Umbilical cord (tissue), 2 donors: ENCODE results near the gene WAPL. TPM values are rescaled to one million over a fixed set of nuclear protein-coding genes. Genes with fewer than 3 reads are reported as not detected.

Experiments used
- DNase-seq: peaks from one replicate; pipeline ENCODE4 v3.0.0-alpha.2; 2015; ENCODE audit warnings: low spot score
- total RNA-seq: library from RNA; depleted of rRNA; stranded (reverse); fragments of >200 nt; gene quantifications from one replicate; pipeline ENCODE4 v1.2.3, GENCODE V29; 2014; ENCODE audit warnings: low replicate concordance; ENCODE audit not compliant: insufficient read depth

Gene WAPL
- total RNA-seq, 1 donor from 2014 or later: 36.4 TPM

GRCh38 chr10:86413046-86413728, 108.4 kb downstream of the WAPL start:
- DNase-seq: peak; percentile 94

DNA sequence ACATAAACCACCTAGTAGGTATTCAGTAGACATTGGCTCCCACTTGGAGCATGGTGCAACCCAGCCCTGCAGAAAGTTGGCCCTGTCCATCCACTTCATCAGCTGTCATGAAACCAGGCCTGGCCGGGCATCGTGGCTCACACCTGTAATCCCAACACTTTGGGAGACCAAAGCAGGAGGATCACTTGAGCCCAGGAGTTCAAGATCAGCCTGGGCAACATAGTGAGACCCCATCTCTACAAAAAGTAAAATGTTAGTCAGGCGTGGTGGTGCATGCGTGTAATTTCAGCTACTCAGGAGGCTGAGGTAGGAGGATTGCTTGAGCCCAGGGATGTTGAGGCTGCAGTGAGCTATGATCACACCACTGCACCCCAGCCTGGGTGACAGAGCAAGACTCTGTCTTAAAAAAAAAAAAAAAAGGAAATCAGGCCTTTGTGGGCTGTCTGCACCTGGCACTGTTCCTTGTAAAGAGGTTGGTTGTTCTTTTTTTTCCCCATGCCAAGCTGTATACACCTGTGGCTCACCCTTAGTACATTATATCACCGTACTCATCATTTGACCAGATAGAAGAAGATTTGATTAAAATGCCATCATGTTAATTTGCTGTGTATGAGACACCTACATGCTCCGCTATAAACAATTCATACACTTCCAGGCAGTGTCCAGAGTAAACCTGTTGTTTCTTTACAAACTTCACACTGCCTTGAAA, 109.6 kb downstream of the WAPL start:
- DNase-seq: no peak

DNA sequence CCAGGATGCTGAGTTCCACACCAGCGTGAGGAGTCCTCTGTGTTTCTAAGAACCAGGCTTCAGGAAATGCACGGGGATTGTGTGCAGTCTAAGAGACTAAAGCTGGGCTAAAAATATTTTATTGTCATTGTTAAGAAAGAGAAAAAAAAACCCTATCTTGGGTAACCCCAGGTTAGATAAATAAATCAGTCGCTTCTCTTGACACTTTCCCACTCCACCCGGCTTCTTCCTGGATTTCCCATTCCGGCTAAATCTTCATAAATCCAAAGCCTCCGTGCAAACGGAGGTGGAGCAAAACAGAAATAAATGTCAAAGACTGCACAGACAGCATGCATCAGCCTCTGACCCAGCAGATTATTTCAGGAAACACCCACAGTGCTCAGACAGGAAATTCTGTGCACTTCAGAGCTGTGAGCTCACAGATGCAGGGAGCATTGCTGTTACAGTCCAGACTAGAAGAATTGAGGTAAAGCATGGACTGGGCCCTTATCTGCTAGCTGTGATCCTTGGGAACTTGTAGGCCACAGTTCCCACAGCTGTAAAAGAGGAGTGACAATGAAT, 110.2 kb downstream of the WAPL start:
- DNase-seq: peak; percentile 98

GRCh38 chr10:86410542-86411124, 111.0 kb downstream of the WAPL start:
- no peak for DNase-seq

- DNase-seq: no peak
Observed at GRCh38 chr10:86409183-86409582, 112.4 kb downstream of the WAPL start.

DNA sequence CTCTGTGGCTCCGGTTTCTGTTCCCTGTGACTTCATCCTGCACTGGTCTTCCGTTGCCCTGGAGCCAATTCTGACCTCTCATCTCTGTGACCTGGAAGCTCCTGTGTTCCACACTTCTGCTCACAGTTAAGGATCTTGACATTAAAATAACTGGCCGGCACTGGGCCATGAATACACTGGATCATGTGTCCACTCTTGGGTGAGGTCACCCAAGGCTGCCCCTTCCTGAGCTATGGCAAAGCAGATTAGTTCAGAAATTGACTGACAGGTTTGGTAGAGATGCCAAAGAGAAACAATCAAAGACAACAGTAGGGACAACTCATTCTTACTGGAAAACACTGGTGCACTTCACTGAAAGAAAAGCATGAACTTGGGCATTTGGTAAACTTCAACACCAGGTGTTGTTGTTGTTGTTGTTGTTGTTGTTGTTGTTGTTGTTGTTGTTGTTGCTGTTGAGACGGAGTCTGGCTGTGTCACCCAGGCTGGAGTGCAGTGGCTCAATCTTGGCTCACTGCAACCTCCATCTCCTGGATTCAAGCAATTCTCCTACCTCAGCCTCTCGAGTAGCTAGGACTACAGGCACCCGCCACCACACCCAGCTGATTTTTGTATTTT, 118.3 kb downstream of the WAPL start:
- DNase-seq: no peak

GRCh38 chr10:86402283-86402941, 119.2 kb downstream of the WAPL start:
- DNase-seq: peak; percentile 38

GRCh38 chr10:86401588-86402282, 119.9 kb downstream of the WAPL start:
- peak; percentile 21 for DNase-seq

DNA sequence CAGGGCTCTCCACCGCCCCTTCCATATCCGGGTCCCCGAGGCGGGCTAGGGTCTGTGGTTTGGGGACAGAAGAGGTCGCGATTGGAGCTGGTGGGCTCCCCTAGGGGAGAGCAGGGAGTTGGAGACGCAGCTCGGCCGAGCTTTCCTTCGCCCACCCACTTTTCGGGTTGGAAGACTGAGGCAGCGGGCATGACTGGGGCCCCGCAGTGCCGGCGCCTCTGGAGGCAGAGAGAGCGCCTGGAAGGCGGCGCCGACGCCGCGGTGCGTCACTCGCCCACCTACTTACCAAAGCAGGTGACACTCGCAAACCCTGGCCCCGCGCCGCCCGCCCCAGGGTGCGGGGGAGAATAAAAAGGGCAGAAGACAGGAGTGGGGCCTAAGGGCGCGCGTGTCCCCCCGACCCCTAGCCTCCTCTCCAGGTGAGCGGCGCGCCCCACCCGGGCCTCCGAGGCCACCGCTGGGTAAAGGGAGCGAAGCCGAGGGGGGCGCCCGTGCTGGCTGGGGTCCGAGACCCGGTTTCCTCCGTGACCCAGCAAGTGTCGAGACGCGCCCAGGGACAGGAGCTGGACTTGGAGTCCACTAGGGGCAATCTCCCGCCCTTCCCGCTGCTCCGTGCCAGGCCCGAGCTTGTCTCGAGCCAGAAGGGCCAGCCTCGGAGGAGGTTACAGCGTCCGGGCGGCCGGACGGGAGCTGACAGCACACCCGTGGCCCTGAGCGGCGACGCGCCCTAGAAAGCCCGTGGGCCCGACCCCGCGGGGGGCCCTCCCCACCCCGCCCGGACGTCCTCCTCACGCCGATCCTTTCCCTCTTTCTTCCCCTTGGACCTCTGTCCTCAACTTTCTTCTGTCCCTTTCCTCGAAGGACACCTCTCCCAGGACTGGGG, 120.6 kb downstream of the WAPL start:
- peak; percentile 48 for DNase-seq

DNA sequence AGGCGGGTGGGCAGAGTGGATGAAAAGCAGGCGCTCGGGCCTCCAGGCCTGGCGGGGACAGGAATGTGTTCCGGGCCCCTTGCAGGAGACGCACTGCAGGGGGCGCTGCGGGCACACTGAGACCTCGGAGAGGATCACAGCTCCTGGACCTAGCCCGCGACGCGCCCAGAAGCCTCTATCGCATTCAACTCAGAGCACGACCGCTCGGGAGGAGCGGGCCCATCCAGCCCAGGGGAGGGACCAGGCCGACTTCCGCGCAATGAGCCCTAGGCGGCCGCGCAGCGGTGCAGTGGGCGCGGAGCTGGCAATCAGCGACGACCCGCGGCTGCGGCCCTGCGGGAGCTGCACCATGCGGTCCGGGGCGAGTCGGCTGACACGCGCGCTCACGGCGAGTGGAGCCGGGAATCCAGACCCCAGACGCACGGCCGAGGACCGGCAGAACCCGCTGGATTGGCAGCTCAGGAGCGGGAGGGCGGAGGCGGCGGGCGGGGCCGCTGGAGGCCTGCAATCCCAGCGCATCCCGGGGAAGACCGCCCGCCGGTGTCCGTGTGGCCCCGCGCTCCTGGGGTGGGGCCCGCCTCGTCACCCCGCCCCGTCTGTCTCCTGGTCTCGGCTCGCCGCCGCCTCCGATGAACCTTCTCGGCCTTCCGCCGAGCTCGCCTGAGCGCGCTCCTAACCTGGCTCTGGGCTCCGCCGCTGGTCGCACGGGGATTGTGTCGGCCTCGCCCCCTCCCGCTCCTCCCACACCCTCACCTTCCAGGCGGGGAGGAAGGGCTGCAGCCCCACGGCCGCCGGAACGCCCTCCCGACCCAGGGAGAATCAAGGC, 121.5 kb downstream of the WAPL start:
- peak; percentile 97 for DNase-seq

GRCh38 chr10:86399514-86399878, 122.1 kb downstream of the WAPL start:
- DNase-seq: no peak

DNA sequence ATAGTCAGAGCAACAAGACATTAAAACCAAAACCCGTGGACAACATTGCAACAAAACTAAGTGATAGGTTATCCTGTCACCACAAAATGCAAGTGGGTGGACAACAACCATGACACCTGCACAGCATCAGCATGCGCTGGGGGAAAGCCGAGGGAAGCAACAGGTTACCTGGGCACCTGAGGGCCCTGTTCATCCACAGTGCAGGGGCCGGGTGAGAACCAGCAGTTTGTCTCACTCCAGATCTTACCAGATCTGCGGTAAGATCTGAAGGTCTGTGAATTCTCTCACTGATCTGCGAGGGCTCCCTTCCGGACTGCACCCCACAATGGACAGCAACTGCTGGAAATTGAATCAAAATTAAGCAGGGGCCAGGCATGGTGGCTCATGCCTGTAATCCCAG, 124.5 kb downstream of the WAPL start:
- DNase-seq: no peak

- DNase-seq: no peak
Observed at GRCh38 chr10:86393862-86394455, 127.6 kb downstream of the WAPL start.

GRCh38 chr10:86393362-86393761, 128.2 kb downstream of the WAPL start:
- DNase-seq: no peak

DNA sequence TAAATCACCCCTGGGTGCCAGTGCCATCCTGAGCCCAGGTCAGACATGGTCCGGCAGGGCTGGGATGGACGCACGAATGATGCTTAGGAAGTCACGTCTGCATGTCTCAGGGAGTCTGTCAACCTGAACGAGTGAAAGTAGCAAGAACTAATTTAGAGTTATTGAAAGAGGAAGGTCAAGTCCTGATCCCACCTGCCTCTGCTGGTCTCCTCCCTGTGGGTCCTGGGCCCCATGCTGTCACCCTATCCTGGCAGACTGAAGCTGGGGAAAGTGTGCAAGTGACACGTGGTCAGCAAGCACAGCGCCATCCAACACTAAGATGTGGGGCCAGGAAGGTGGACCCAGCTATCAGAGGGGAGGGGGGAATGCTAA, 128.9 kb downstream of the WAPL start:
- DNase-seq: no peak

GRCh38 chr10:86391986-86392722, 129.4 kb downstream of the WAPL start:
- DNase-seq: no peak

DNA sequence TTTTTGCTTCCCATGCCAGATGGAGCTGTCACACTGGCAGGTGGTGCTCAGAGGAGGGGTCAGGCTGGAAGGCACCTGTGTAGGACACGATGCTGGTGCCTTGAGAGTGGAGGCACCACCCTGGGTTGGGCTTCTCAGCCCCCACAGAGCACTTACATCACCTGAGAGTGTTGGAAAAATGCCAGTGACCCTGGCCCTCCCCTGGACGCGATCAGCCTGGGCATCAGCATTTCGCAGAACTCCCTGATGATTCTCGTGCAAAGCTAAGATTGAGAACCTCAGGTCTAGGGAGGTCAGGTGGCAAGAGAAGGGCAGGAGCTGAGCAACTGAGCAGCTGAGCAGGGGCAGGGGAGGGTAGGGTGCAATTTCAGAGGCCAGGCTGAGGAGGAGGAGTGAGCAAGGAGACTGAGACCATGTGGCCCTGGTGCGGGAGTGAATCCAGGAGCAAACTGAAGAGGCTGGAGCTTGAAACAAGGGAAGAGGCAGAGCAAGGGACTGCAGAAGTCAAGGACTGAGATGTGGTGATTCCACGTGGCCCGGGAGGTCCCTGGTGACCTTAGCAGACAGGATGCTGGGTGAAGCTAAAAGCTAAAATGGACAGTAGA, 130.3 kb downstream of the WAPL start:
- no peak for DNase-seq
